Measurements from ENCODE around the gene CIZ1. TPM values are rescaled to one million over a fixed set of nuclear protein-coding genes. Genes with fewer than 3 reads are reported as not detected.

The CIZ1 gene
- total and polyA plus RNA-seq, 2 of the 13 experiments (the other 11 are each of a cell fraction or from before 2014, with no cell fraction given) = 30.6 to 50.3 TPM

- in situ Hi-C loops (cut with HindIII; ENCODE audit: extremely low pct_ligation_motif_present, low pct_unique_long_range_greater_than_20kb) (no loop called here), intact Hi-C loops (cut with micrococcal nuclease; ENCODE audit: unreplicated experiment) (no loop called here)
- 73% methylated on average over 7 of the region's 8 CpGs for WGBS (ENCODE audit: low lambda C conversion rate)
- FAIRE-seq = no peak
- Histone ChIP-seq H3K4me1 (ENCODE audit: insufficient read depth, low read length) (peaks cover 50% of the 10 kb centered on the region), H2AFZ (ENCODE audit: low read length) (no peak overlapping the region), H3K27ac (ENCODE audit: extremely low read length, insufficient read depth, low read length) (no peak overlapping the region), H3K27me3 (ENCODE audit: control insufficient read depth in 1 of 2, insufficient read depth in 2 of 2, low read length in 2 of 2) (peaks cover 0 to 25% of the 10 kb centered on the region in 2 experiments; a peak in 3 of 5 replicates), H3K79me2 (ENCODE audit: insufficient read depth, low read length) (no peaks in the 10 kb centered on the region), H3K36me3 (replicated peaks in 1 of 2; ENCODE audit: control insufficient read depth in 1 of 2, insufficient read depth in 2 of 2, low read length in 2 of 2) (no peaks in the 10 kb centered on the region), H3K9me3 (ENCODE audit: low read length) (no peaks in the 10 kb centered on the region), H3K9ac (ENCODE audit: insufficient read depth, low read depth, low read length) (no peak overlapping the region), H3K4me2 (ENCODE audit: low read depth, low read length) (peak overlapping the region; percentile 49; the same call in 1 of the 2 replicates), H3K4me3 (replicated peaks in 1 of 3; ENCODE audit: insufficient read depth in 1 of 3, low read depth in 2 of 3, low read length in 3 of 3) (peak overlapping the region in 1 of 3 experiments; percentile 25; a peak in 1 of 6 replicates), H4K20me1 (ENCODE audit: insufficient read depth, low read length) (no peaks in the 10 kb centered on the region)
- ATAC-seq = peak; percentile 64
- ChIA-PET CTCF (ENCODE audit: low intra/inter-chr PET ratio, low total read pairs) (interaction anchor here (1.3 kb wide), 1 partner anchor 26 kb away, joined by 4 read pairs; no protein-coding TSS in a partner anchor), POLR2A (interaction anchor here (2.2 kb wide), 1 partner anchor 16 kb away, joined by 7 read pairs; the partner anchor contains the start of gene BBLN)
- no TSS peak for BruUV-seq (replicated peaks)
- no peak for DNase-seq (ENCODE audit: low spot score)
- peak; percentile 72; the same call in 1 of the 2 replicates for TF ChIP-seq ZNF263 (CRISPR knock-in tag; IDR thresholded peaks at IDR 0.05)
- no peak for TF ChIP-seq SCMH1 (CRISPR knock-in tag; IDR thresholded peaks at IDR 0.05; ENCODE audit: borderline replicate concordance)
- TF ChIP-seq SOX6 (IDR thresholded peaks at IDR 0.05) = no peak
- 0 out of 2 replicates have a peak, but pooled peaks have one; percentile 10 for TF ChIP-seq SOX6 (CRISPR knock-in tag; IDR thresholded peaks at IDR 0.05)
- peak; percentile 25; the same call in 1 of the 2 replicates for TF ChIP-seq SAP130 (CRISPR knock-in tag; IDR thresholded peaks at IDR 0.05; ENCODE audit: low read depth)
- no peak for TF ChIP-seq SRSF9 (IDR thresholded peaks at IDR 0.05; ENCODE audit: borderline replicate concordance, insufficient read depth, low read depth, low read length, poor library complexity, severe bottlenecking)
- TF ChIP-seq RXRA (CRISPR knock-in tag; IDR thresholded peaks at IDR 0.05) = peak; percentile 15; the same call in 1 of the 2 replicates
- peak; percentile 69; the same call in 1 of the 2 replicates for TF ChIP-seq HNRNPL (IDR thresholded peaks at IDR 0.05; ENCODE audit: low read depth, low read length)
- TF ChIP-seq ZNF687 (CRISPR knock-in tag; IDR thresholded peaks at IDR 0.05) = peak; percentile 24
- no peak for TF ChIP-seq IKZF5 (CRISPR knock-in tag; IDR thresholded peaks at IDR 0.05)
- peak; percentile 50; the same call in 1 of the 2 replicates for TF ChIP-seq STAG1 (CRISPR knock-in tag; IDR thresholded peaks at IDR 0.05)
- no peak for TF ChIP-seq DMAP1 (CRISPR knock-in tag; IDR thresholded peaks at IDR 0.05)
- TF ChIP-seq ZNF609 (CRISPR knock-in tag; IDR thresholded peaks at IDR 0.05; ENCODE audit: borderline replicate concordance) = no peak
Measured at GRCh38 chr9:128143525-128144238, 47.7 kb downstream of the CIZ1 start.

Measured in HepG2 (cell line).